Measurements from ENCODE around the gene PRKCD.

Gene PRKCD

DNA sequence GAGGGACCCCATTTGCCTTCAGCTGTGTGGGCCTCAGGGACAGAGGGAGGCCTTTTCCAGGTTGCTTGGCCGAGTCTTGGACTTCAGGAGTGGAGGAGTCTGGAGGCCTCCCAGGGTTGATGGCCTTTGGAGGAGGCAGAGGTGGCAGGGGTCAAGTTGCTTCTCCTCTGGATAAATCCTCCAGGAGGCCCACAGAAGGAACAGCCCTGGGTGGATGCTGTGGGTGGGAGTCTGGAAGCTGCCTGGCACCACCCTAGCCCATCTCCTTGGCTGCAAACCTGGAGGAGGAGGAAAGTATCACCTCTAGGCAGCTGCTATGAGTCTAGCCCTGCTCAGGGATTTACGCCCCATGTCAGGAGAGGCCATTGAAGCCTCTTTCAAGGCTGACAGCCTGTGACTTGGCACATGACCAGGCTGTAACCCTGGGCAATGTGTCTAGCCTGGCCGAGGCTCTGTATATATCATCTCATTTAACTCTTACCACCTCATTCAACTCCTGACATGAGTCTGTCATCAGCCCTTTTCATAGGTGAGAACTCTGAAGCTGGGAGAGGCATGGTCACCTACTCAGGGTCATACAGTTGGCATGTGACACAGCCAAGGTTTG lies 2.9 kb upstream of the PRKCD start:
- no peak for DNase-seq

DNA sequence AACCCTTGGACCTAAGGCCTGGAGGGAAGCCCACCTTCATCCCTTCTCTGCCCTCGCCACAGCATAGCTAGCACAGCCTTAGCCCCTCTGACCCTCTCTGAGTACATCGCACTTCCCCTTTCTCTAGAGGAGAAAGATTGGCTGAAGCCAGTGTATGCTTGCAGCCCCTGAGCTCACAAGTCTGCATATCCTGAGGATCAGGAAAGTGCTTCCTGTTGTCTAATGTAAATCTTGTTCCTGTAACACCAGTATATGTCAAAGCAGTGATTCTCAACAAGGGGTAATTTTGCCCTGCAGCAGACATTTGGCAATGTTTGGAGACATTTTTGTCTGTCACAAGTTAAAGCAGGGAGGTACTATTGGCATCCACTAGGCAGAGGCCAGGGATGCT lies 2.2 kb upstream of the PRKCD start:
- no peak for DNase-seq

DNA sequence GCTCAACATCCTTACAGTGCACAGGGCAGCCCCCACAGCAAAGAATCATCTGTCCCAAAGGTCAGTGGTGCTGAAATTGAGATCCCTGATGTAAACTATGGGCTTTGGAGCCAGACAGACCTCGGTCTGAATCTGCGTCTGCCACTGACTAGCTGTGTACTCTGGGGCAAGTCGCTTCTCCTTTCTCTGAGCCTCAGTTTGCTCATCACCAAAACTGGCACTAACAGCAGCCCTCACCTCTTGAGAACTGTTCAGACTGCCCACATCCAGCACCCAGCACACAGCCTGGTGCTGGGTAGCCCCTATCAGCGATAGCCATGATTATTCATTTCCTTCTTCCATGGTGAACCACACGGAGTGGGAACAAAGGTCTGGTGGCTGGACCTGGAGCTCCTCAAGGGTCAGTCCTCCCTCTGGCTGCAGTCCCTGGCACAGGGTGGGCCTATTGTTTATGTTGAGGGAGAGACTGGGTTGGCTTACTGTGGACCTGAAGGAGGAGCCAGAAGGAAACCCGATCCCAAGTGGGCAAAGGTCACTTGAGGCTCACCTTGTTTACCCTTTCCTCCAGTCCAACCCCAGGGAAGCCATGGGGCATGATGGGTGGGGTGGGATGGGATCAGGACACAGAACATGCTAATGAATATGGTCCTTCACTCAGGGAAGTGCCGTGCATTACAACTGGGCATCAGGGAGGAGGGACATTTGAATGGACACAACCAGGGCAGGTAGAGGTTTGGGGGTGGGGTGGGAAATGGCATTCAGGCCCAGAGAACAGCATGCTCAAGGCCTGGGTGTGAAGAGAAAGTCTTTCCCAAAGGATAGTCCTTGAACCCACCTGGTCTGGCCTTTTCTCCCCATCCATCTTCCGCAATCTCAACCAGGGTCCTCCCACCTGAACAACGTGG lies 1.6 kb upstream of the PRKCD start:
- no peak for DNase-seq

DNA sequence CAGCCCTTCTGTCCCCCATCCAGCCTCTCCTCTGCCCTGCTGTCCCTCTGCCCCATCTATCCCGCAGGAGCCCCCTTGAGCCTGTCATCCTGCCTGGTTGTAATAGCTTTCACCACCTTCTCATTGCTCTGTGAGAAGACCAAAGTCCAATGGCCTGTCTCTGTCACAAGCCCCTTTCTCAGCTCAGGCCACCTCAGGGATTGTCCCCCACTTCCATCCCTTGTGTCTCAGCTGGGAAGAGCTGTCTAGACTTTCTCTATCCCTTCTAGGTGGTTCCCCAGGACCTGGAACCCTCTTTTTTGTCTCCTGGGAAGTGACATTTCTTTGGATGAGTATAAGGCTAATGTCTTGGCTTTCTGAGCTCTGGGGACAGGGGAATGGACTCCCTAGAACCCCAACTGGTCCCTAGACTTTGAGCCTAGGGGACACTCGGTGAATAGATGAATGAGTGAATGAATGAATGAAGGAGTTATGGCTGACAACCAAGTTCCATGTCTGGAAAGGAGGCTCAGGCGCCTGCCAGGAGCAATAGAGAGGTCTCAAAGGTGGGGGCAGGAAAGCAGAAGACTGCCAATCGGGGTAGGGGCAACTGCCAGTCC lies 849 bp upstream of the PRKCD start:
- no peak for DNase-seq

- DNase-seq: no peak
These were observed 426 bp downstream of the PRKCD start for GRCh38 chr3:53161450-53161819.

GRCh38 chr3:53161820-53162671 lies 1.0 kb downstream of the PRKCD start:
- DNase-seq: no peak

GRCh38 chr3:53162672-53163443 lies 1.8 kb downstream of the PRKCD start:
- no peak for DNase-seq

DNA sequence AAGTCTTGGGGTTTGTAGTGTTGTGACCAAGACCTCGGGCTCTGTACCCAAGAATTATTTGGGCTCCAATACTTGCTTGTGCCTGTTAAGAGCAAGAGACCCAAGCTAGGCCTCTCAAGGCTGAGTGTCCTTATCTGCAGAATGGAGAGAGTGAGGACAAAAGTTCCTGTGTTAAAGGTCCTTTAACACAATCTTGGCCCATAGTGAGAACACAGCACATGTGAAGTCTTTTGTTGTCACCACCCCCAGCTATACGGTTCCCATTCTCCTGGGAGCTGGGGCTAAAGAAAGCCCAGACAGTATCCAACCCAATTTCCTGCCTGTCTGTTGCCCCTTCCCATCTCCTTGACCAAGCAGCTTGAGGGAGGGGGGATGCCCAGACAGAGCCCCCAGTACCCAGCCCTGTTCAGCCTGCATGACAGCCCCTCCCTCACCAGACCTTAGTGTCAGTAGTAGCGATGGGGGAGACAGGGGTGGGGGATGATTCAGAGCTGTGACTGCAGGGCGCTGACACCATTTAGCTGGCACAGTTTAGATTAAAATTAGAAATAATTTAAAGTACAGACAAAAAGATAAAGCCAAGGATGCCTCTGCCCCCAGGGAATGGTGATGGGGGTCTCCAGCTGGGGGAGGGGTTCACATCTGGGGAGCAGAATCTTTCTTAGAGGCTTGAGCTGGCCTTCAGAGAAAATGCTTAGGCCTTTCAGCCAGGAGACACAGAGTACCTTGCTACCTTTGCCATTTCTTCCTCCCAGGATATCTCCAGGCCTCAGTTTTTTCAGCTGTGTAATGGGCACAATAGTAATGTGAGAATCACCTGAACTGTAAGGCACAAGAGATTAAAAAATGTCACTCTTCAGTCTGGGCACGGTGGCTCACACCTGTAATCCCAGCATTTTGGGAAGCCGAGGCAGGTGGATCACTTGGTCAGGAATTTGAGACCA lies 2.7 kb downstream of the PRKCD start:
- DNase-seq: no peak

- no peak for DNase-seq
These were observed 3.9 kb downstream of the PRKCD start for GRCh38 chr3:53164911-53165310.

DNA sequence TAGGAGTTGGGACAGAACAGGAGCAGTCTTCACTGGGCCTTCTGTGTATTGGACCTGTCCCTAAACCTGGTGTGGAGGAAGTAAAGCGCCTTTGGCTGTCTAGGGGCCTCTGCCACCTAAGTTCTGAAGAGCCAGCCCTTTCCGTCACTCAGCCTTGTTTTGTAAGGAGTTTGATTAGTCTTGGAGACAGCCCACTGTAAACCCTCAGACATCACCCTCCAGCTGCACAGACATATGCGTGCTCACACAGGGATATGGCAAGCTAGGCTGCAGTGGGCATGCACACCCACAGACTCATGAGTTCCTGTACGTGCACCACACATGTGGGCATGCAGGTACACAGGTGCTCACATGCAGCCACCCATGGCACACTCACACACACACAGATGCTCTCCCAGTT lies 5.2 kb downstream of the PRKCD start:
- no peak for DNase-seq

- no peak for DNase-seq
These were observed 5.8 kb downstream of the PRKCD start for GRCh38 chr3:53166781-53167291.

DNA sequence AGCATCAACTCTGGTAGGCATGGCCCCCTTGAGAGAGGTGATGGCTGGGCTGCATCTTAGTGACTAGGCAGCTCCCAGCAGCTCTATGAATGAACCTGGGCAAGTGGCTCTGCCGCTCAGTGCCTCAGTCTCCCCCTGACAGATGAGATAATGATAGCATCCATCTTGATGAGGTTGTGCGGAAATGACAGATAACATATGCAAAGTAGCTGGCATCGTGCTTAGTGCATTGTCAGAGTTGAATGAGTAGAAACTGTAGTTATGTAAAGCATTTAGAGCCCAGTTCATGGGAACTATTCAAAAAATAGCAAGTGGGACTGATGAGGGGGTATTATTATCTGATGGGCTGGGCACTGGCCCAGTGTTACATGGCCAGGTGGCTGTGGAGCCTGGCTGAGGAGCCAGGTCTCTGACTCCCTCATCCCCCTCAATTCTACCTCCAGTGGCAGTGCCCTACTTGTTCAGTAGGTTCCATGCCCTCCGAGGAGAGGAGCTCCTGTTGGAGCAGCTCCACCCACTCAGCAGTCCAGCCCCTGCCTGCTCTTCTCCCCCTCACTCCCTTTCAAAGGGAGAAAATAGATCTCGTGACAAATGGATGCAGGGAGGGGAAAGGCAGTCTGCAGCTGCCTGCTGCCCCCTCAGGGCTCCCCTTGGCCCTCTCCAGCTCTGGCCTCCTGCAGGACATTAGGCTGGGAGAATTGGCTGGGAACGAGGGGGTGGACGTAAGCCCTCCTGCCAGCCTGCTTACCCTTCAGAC lies 6.6 kb downstream of the PRKCD start:
- no peak for DNase-seq

DNA sequence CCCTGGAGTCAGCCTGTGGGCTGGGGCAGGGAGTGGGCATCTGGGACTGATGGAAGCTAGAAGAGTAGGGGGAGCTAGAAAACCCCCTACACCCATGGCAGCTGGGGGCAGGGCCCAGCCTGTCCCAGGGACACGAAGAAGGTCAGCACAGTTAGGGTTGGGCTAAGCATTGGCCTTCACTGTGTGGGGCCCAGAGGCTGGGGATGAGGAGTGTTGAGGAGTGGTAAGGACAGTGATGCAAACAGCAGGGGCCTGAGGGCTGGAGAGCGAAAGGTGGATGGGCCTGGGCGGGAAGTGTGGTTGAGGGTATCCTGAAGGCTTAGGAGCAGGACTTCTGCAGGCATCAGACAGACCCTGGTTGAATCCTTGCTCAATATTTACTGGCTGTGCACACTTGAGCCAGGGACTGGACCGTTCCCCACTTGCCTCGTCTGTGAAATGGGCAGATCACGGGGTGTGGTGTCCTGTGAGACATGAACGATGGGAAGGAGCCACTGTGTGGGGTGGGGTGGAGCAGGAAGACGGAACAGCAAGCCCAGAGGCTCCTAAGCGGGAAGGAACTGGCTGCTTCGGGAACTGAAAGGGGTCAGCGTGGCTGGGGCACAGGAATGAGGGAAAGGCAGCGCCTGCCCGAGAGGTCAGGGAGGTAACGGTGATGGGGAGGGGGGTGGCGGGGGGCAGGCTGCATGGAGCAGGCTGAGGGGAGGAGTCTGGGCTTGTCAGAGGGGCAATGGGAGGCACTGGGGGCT lies 7.3 kb downstream of the PRKCD start:
- DNase-seq: no peak

DNA sequence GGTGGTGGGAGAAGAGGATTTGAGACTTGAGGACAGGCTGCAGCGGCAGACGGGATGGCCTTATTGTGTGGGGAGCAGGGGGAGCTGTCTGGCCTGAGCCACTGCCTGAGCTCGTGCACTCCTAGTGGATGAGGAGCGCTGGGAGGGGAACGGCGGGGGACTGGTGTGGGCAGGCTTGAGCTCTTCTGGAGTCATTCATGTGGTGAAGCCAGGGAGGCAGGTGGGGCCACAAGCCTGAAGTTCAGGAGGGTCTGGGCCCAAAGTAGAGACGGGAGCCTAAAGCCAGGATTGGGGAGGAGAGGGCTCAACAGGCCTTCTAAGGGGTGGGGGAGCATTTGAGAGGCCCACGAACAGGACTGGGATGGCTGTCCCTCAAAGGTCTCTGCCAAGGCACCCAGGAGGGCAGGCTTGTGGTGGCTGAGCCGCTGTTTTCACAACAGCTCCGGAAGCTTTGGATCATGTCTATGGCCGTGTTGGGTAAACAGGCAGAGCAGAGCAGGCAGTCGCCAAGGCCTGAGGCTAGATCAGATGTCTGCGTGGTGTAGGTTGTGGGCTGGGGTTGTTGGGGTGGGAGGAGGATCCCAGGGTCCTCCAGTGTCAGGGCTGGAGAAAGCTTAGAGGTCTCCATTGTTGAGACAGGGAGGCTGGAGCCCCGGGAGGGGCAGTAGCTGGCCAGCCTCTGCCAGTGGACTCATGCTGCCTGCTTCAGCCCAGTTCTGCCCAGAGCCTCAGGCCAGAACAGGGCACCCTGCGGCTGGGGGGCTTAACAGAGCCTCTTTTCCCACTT lies 8.2 kb downstream of the PRKCD start:
- no peak for DNase-seq

- no peak for DNase-seq
These were observed 8.9 kb downstream of the PRKCD start for GRCh38 chr3:53169832-53170324.

GRCh38 chr3:53170325-53171063 lies 9.5 kb downstream of the PRKCD start:
- DNase-seq: no peak

DNA sequence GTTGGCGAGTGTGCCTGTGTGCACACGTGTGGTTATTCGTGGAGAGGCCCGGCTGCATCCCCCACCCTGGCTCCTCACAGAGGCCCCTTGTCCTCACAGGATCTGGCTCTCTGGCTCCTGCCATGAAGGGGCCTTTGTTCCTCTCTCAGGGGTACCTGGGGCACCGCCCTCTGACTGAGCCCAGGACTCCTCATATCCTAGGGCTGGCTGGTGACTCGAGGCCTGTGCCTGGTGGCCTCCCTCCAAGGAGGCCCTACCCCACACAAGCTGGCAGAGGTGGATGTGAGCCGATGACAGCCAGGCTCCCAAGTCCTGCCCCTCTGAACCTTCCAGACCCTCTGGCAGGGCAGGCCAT lies 10.0 kb downstream of the PRKCD start:
- DNase-seq: no peak
